ENCODE results near the gene TNN.

GRCh38 chr1:175172503-175172902 lies 104.9 kb downstream of the TNN start:
- TF ChIP-seq REST (IDR thresholded peaks at IDR 0.05; ENCODE audit: insufficient replicate concordance, low read depth) (no peak), CTCF (IDR thresholded peaks at IDR 0.05; ENCODE audit: insufficient read depth, low read length) (no peak)

All from HL-60 (cell line).